Pancreas (tissue), 10 donors: Measurements from ENCODE around the gene RBM17. TPM values are rescaled to one million over a fixed set of nuclear protein-coding genes. Genes with fewer than 3 reads are reported as not detected.

Source experiments
- ATAC-seq, 4 donors: fragments of 200-7000 bp; cut with Tn5 transposase; one replicate each; pipeline versions ENCODE4 v1.8.0 to v1.9.1; 2020; ENCODE audit warnings: mild to moderate bottlenecking in 4 of 4, moderate library complexity in 4 of 4
- DNase-seq, 6 donors: peaks; one replicate each; pipeline ENCODE4 v3.0.0-alpha.2; 2020
- FAIRE-seq: peaks from 2 replicates; lab custom pipeline; 2012; peaks lifted over from hg19 to GRCh38; lab: Jason Lieb, UNC
- H3K27ac ChIP-seq, 4 donors: fragments of 200-600 bp; sonication (generic); 1 replicate in 3 of 4; 2 replicates in 1 of 4; pipeline versions ENCODE4 v1.5.0 to v1.8.0; 2020
- H3K27me3 ChIP-seq, 4 donors: fragments of 200-600 bp; one replicate each; pipeline ENCODE4 v1.8.0; 2021
- H3K36me3 ChIP-seq, 3 donors: fragments of 200-600 bp; sonication (generic) in 1 of 3; one replicate each; pipeline versions ENCODE4 v1.5.0 to v1.8.0; 2020 to 2021
- H3K4me1 ChIP-seq, 3 donors: fragments of 200-600 bp; one replicate each; pipeline ENCODE4 v1.8.0; 2021
- H3K4me3 ChIP-seq, 4 donors: fragments of 200-600 bp; sonication (generic) in 2 of 4; one replicate each; pipeline versions ENCODE4 v1.5.0 to v1.8.0; 2020 to 2021
- H3K9me3 ChIP-seq, 4 donors: fragments of 200-600 bp; one replicate each; pipeline ENCODE4 v1.8.0; 2021
- CTCF ChIP-seq, 4 donors: fragments of 200-600 bp; sonication (generic) in 3 of 4; IDR thresholded peaks; one replicate each; pipeline versions ENCODE4 v1.5.0 to v1.8.0; 2021; ENCODE audit warnings: antibody characterized with exemption in 4 of 4
- whole genome bisulfite sequencing, 2 donors: extraction: QIAGEN DNeasy Blood & Tissue Kit; methylation state at CpG; one replicate each; pipeline ENCODE4 v1.1.7; 2013; 5-methylcytosine and 5-hydroxymethylcytosine counted together
- intact Hi-C, 3 donors: fragments of 100-400 bp; cut with DNase I; formaldehyde crosslinking; loops; one replicate each; pipeline versions ENCODE4 v1.11.1 to v1.14.2; 2022
- polyA plus RNA-seq, 2 donors: library from polyadenylated mRNA; stranded (reverse); fragments of 200-250 nt; gene quantifications; one replicate each; pipeline ENCODE4 v1.2.3, GENCODE V29; 2013
- total RNA-seq, 6 donors: library from RNA; stranded (reverse); fragmentation: NEBNext Ultra II Directional in 4 of 6; extraction: Animal tissue kit (Norgen Biotek cat#: 25700) in 4 of 6; gene quantifications; one replicate each; pipeline versions ENCODE4 v1.2.1 to v1.2.4, GENCODE V29; 2021 to 2023
- donor health status: healthy with polysubstance abuse.
- donor health status: DM: no; HTN: no; CAD: no; lungs with moderate emphysema.
- donor health status: DM: no; HTN: no; CAD: no.
- donor health status: control.
- donor health status: control.
- donor health status: Bipolar disorder and iron deficiency.
- donor health status: DM: yes; HTN: yes; CAD: no.
- donor health status: DM: no; HTN: no; CAD: no.
- donor health status: DM: no; HTN: no; CAD: no.
- donor health status: DM: yes; HTN: yes; CAD: no.

The RBM17 gene
- total and polyA plus RNA-seq, 8 donors: 31.0 to 101 (median 43.7) TPM

- intact Hi-C loops: loop anchor here in 1 of 3 donors (10.0 kb wide), 1 partner anchor 62 kb away; no protein-coding TSS in a partner anchor
- 80 to 82% methylated on average over 12 of the region's 12 CpGs for WGBS, 2 donors
These were observed 11.7 kb upstream of the RBM17 start for GRCh38 chr10:6077071-6077675.

GRCh38 chr10:6079044-6079443 lies 9.8 kb upstream of the RBM17 start:
- H3K27me3 ChIP-seq: no peaks in the 10 kb centered on the region
- FAIRE-seq: no peak
- no peaks in the 10 kb centered on the region for H3K9me3 ChIP-seq
- no peaks in the 10 kb centered on the region for H3K4me1 ChIP-seq
- no peak overlapping the region for H3K27ac ChIP-seq
- intact Hi-C loops: loop anchor here in 1 of 3 donors (10.0 kb wide), 1 partner anchor 64 kb away; no protein-coding TSS in a partner anchor
- no peaks in the 10 kb centered on the region for H3K36me3 ChIP-seq
- no peak for TF ChIP-seq CTCF (IDR thresholded peaks at IDR 0.05)
- DNase-seq: no peak
- H3K4me3 ChIP-seq: no peak overlapping the region
- ATAC-seq: no peak
- WGBS, 2 donors: 69 to 76% methylated on average over 4 of the region's 4 CpGs

More at GRCh38 chr10:6077071-6077675, 11.7 kb upstream of the RBM17 start:
- Histone ChIP-seq H3K36me3 (no peaks in the 10 kb centered on the region), H3K9me3 (no peaks in the 10 kb centered on the region), H3K4me3 (no peak overlapping the region), H3K27me3 (peaks cover 0 to 4% (median 0%) of the 10 kb centered on the region in 4 donors), H3K27ac (no peak overlapping the region), H3K4me1 (no peaks in the 10 kb centered on the region)
- ATAC-seq (no peak), DNase-seq (no peak), FAIRE-seq (no peak)
- TF ChIP-seq CTCF (IDR thresholded peaks at IDR 0.05): no peak

- Histone ChIP-seq H3K36me3 (no peaks in the 10 kb centered on the region), H3K4me1 (no peaks in the 10 kb centered on the region), H3K4me3 (no peak overlapping the region), H3K27ac (no peak overlapping the region), H3K9me3 (no peaks in the 10 kb centered on the region), H3K27me3 (no peaks in the 10 kb centered on the region)
- TF ChIP-seq CTCF (IDR thresholded peaks at IDR 0.05): no peak
- ATAC-seq (no peak), DNase-seq (no peak), FAIRE-seq (no peak)
- intact Hi-C loops: no loop called here
- 67 to 73% methylated on average over 4 of the region's 4 CpGs for WGBS, 2 donors
These were observed 8.3 kb upstream of the RBM17 start for GRCh38 chr10:6080417-6080973.

- intact Hi-C loops: no loop called here
- FAIRE-seq: no peak
- no peak for DNase-seq
- no peak for TF ChIP-seq CTCF (IDR thresholded peaks at IDR 0.05)
- H3K36me3 ChIP-seq: no peaks in the 10 kb centered on the region
- no peak overlapping the region for H3K4me3 ChIP-seq
- peaks cover 0 to 7% (median 0%) of the 10 kb centered on the region in 3 donors for H3K4me1 ChIP-seq
- H3K27me3 ChIP-seq: no peaks in the 10 kb centered on the region
- no peak for ATAC-seq
- no peak overlapping the region for H3K27ac ChIP-seq
- H3K9me3 ChIP-seq: no peaks in the 10 kb centered on the region
- 80 to 81% methylated on average over 9 of the region's 9 CpGs for WGBS, 2 donors
These were observed 6.1 kb upstream of the RBM17 start for GRCh38 chr10:6082496-6083395.
